Inflammatory macrophage treated with lipopolysaccharide for 1 hour (primary cell): ENCODE measurements around the gene LSM2.

Experiments
- DNase-seq, 2 donors: peaks; one replicate each; pipeline ENCODE4 v3.0.0-alpha.2; 2020 to 2022

The LSM2 gene

GRCh38 chr6:31776485-31776988 lies 30.2 kb downstream of the LSM2 start:
- DNase-seq = no peak

GRCh38 chr6:31775633-31776484 lies 30.9 kb downstream of the LSM2 start:
- no peak for DNase-seq

DNA sequence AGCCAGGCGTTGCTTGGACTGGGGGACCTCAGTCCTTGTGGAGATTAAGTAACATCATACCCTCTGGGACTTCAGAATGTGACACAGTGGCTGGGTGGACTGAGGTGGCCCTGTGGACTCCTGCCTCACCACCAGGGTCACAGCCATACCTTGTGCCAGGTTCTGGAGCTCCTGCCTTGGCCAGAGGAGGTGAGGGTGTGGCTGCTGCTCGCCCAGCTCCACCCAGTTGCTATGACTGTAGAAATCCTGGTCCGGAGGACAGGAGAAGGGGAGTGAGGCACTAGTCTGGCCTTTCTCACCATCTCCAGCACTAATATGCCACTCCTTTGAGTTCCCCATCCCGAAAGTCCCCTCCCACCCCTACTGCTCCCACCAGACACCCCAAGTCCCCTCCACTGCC lies 31.6 kb downstream of the LSM2 start:
- DNase-seq = no peak

DNA sequence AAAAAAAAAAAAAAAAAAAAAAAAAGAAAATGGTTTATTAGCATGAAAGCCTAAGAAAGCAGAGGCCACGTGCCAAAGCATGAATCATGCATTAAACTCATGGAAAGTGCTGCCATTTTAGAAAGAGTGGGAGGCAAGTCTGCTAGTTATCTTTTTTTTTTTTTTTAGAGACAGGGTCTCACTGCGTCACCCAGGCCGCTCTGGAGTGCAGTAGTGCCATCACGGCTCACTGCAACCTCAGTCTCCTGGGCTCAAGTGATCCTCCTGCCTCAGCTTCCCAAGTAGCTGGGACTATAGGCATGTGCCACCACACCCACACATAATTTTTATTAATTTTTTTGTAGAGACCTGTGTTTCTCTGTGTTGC lies 34.8 kb downstream of the LSM2 start:
- no peak for DNase-seq

DNA sequence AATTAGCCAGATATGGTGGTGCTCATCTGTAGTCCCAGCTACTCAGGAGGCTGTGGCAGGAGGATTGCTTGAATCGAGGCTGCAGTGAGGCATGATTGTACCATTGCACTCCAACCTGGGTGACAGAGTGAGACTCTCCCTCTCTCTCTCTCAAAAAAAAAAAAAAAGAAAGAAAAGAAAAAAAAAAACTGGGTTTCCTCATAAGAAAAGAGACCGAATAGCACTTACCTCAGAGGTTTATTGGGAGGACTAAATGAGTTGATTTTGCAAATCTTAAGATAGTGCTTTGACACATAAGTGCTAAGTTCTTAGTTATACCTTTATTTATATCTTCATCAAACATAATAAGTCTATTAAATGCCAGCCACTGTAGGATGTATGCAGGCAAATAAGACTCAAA lies 35.9 kb downstream of the LSM2 start:
- DNase-seq = no peak

DNA sequence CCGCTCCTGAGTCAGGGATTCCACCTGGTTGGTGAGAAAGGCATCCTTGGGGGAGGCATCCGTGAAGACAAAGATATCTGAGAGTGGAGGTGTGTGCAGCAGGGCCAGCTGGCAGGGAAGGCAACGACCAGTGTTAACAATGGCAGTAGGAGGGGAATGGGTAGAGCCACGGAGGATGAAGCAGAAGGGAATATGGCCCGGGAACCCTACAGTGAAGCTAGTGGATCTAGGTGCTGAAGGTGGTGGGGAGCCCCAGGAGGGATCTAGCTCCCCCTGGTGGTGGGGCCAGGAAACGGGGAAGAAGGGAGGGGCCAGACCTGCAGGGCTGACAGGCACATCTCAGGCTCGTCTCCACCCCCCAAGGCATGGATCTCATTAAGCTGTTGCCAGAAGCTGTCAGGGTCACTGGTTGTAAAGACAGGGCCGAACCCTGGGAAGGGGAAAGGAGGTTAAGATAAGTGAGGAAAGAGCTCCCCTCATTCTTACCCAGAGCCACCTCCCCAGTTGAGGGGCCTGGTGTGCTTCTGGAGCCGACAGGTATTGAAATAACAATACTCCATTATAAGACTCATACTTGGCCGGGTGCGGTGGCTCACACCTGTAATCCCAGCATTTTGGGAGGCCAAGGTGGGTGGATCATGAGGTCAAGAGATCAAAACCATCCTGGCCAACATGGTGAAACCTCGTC lies 36.9 kb downstream of the LSM2 start:
- DNase-seq = peak; percentile 66 to 93

GRCh38 chr6:31768363-31769257 lies 38.2 kb downstream of the LSM2 start:
- peak; percentile 69 to 83 for DNase-seq

DNA sequence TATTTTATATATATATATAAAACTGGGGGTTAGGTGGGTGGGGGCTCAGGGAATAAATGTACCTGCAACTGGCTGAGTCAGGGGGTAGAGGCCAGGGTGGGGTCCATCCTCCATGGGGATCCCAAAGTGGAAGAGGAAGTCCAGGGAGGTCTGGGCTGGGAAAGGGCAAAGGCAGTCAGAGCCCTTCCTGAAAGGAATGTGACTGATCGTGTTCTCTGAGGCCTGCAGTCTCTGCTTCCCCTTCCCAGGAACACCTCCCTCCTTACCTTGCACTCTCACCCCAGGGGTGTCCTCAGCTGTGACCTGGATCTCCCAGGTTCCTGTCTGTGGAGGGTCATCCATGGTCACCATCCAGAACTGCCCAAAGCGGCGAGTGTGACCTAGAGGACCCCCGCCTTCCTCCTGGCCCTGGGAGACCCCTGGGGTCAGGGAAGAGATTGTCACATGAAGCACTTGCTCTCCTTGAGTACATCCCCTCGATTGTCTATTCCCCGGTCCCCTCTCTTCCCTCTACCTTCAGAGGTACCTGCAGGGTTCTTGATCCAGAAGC lies 39.6 kb downstream of the LSM2 start:
- DNase-seq = no peak

GRCh38 chr6:31765910-31766794 lies 40.6 kb downstream of the LSM2 start:
- DNase-seq = no peak

DNA sequence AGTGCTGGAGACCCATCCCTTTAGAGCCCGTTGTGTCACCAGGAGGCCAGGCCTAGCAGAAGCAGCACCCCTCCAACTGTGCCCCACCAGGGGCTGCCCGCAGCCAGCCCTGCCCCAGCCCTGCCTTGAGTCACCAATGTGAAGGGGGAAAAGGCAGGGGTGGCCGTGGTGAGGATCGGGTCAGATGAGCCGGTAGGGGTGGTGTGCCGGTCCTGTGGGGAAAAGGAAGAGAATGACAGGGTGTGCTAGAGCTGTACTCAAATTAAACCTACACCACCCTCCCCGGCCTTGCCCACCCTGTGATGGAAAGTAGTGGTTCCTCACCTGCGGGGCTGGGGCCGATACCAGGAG lies 41.2 kb downstream of the LSM2 start:
- no peak for DNase-seq

GRCh38 chr6:31764198-31764597 lies 42.6 kb downstream of the LSM2 start:
- DNase-seq = no peak

DNA sequence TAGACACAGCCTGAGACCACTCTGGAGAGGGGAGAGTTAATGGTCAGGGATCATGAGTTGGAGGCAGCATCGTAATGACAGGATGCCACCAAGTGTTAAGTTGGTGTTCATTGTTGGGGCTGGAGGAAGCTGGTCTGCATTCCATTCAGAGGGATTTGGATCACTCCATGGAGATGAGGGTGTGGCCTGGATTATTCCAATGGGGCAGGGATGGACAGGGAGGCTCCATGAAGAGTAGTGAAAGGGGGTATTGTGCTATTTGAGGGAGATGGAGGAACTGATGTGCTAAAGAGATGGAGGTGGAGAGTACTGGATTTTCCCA lies 43.2 kb downstream of the LSM2 start:
- DNase-seq = no peak

GRCh38 chr6:31762878-31763618 lies 43.7 kb downstream of the LSM2 start:
- DNase-seq = no peak

DNA sequence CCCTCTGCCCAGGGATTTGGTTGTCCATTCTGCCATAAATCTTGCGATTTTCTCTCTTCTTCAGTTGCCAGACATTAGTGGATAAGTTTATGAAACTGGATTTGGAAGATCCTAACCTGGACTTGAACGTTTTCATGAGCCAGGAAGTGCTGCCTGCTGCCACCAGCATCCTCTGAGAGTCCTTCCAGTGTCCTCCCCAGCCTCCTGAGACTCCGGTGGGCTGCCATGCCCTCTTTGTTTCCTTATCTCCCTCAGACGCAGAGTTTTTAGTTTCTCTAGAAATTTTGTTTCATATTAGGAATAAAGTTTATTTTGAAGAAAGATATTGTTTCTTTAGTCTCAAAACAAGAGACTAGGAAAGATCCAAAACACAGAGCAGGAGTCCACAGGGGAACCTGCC lies 44.4 kb downstream of the LSM2 start, which contains the start of gene SAPCD1:
Gene SAPCD1, plus strand, starts transcription at position 301 of the 400 bp plus-strand sequence. CDS start 399 bp downstream, outside the sequence.
- DNase-seq = no peak

DNA sequence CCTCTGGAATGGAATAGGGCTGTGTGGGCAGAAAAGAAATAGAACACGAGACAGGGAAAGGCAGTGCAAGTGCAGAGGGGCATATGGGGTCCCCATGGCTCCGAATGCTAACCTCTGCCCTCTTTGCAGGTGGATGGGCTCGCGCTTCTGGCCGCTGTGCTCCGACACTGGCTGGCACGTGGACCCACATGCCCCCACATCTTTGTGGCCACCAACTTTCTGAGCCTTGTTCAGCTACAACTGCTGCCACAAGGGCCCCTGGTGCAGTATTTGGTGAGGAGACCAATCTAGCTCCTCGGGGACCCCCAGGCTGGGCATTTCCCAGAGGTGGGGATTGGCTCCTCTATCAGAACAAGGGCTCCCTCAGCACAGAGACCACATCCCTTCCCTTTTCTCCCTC lies 45.4 kb downstream of the LSM2 start:
- no peak for DNase-seq

DNA sequence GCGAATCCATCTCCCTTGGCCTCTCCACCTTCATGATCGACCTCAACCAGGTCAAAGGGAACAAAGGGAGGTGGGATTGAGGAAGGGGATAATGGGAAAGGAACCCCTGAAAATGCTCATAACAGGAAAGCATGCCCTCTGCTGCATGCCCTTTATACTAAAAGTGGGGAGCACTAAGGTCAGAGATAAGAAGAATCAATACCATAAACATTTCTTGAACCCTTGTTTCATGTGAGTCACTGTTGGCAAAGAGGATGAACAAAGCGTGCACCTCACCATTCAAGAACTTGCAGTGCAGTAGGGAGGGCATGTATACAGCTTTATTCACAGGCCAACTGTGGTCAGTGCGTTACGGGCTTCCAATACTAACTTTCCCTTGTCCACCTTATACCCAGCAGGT lies 46.0 kb downstream of the LSM2 start:
- no peak for DNase-seq

- DNase-seq = no peak
Observed at GRCh38 chr6:31758281-31758680, 48.5 kb downstream of the LSM2 start.

DNA sequence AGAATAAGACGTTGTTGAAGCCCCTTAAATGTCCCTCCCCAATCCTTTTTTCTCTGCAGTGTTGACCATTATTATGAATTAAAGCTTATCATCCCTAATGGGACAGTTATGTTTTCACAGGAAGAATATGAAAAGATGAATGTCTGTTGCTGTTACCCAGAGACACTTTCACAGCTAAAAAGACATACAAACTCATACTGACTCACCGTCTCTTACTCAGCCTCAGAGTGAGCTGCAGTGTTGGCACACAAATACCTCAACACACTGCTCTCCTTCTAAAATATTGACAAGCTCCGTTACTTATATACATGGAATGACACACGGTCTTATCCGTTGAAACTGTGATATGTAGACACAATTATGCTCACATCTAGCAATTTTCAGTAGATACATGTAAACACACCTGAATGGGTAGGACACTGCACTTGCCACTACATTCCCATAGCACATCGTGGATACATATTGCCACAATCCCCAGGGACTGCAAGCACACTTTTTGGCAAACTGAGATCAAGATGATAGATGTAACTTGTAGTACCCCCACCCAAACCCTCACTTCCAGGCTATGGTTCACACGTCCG lies 53.9 kb downstream of the LSM2 start:
- no peak for DNase-seq

GRCh38 chr6:31750411-31751022 lies 56.2 kb downstream of the LSM2 start:
- DNase-seq = no peak

DNA sequence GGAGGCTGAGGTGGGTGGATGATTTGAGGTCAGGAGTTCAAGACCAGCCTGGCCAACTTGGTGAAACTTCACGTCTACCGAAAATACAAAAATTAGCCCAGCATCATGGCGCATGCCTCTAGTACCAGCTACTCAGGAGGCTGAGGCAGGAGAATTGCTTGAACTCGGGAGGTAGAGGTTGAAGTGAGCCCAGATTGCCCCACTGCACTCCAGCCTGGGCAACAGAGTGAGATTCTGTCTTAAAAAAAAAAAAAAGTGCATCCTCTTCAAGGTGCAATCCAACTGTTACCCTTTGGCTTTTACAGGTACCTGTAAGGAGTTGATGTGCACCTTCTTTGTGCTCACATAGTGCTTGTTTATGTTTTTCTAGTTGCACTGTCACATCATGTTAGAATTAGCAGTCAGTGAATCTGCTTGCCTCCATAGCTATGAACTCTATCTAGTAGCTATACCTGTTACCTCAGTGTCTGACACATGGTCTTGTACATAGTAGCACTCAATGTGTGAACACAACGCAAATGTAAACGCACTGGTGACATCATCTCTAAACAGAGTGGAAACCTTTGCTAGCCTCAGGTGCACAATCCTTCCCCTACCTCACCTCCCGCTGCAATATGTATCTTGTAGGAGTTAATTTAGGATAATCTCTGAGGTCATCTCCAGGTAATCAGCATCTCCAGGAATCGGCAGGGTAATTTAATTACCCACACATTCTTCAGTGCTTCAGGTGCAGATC lies 57.3 kb downstream of the LSM2 start:
- no peak for DNase-seq
